Inferior parietal cortex (tissue), 1 donor: ENCODE results near the gene SLC6A5.

Experiments
- DNase-seq: peaks from one replicate; pipeline ENCODE4 v3.0.0-alpha.2; 2016; ENCODE audit errors: extremely low spot score

The SLC6A5 gene

DNA sequence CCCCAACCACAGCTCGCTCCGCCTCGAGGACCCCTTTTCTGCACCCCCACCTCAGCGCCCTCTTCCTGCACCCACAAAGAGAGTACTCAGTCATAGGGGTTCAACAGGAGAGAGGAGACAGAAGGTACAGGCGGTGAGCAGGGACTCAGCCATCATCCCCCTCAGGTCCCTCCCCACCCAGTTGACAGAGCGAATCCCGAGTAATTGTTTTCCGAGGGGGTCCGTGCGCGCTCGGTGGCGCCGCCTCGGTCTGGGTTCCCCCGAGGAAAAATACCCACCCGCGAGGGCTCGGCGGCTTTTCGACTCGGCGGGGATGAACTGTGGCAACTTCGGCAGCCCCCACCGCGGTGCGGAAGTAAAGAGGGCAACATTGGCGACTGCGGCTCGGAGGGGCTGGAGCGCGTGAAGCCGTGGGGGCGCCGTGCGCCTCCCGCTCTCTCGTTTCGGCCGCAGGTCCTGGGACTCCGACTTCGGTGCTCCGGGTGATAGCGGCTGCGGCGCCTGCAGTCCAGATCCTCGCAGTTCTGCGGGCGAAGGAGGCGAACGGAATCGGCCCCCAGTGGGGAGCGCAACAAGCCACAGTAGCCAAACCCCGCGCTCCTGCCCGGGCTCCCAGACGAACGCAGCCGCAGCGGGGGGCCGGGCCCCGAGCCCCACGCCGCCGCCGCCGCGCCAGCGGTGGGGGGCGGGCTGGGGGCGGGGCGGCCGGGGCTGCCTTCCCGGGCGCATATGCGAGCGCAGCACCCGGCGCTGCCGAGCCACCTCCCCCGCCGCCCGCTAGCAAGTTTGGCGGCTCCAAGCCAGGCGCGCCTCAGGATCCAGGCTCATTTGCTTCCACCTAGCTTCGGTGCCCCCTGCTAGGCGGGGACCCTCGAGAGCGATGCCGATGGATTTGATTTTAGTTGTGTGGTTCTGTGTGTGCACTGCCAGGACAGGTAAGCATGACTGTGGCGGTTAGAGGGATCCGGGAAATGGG is 69.7 kb downstream of the SLC6A5 start, which contains the start of gene NELL1:
Gene NELL1 (plus strand): TSS at position 743 of the 976 bp plus-strand sequence.
- DNase-seq = no peak

DNA sequence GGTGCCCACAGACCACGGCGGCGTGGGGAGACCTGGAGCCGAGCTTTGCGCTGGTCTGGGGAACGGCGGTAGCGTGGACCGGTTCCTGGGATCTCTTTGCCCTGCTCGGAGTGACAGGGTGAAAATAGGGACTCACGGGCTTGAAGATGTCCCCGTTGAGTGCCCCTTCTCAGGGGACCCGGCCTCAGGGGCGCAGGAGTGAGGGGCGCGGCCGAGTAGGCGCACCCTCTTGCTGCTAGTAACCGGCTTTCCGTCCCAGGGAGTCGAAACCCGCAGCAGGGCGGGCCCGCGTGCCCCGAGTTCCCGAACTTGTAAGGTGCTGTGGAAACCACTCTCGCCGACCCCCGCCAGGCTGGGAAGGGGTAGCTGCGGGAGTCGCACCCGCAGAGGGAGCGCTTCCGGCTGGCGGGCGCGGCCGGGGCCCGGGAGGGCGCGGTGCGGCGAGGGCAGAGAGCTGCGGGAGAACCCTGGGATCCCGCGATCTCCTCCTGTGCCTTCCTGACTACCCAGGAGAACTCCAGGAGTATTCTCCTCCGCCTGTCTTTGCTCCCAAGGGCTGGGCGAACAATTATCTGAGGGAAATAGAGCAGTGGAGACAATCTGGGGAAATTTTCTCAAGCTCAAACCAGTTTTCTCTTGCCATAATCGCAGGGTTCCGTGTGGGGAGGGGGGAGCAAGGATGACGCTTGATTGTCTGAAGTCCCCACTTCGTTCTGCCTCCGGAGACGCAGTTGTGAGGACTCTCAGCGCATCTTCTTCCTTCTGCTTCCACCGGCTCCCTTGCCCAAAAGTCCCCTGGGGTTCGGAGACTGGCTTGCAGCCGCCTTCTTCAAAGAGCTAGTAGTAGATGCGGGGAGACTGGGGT is 70.6 kb downstream of the SLC6A5 start:
- DNase-seq = no peak

DNA sequence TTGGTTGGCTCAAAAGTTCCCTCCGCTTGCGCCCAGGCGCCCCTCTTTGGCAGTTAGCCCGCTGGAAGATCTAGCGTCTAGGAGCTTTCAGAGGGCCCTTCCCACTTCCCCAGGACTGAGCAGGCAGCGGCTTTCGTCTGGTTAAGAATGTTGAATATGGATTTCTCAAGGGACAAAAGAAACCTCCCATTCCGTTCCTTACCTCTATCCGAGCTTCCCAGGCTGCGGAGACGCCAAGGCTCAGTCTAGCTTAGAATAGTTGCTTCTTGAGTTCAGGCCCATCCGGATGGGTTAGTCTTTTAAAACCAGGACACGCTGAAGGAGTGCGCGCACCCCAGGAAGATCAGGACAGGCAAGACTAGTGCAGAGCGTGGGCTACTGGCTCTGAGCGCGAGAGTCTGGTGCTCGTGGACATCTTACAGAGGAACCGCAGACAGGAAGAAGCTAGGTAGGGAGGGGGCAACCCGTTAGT is 71.6 kb downstream of the SLC6A5 start:
- DNase-seq = no peak

DNA sequence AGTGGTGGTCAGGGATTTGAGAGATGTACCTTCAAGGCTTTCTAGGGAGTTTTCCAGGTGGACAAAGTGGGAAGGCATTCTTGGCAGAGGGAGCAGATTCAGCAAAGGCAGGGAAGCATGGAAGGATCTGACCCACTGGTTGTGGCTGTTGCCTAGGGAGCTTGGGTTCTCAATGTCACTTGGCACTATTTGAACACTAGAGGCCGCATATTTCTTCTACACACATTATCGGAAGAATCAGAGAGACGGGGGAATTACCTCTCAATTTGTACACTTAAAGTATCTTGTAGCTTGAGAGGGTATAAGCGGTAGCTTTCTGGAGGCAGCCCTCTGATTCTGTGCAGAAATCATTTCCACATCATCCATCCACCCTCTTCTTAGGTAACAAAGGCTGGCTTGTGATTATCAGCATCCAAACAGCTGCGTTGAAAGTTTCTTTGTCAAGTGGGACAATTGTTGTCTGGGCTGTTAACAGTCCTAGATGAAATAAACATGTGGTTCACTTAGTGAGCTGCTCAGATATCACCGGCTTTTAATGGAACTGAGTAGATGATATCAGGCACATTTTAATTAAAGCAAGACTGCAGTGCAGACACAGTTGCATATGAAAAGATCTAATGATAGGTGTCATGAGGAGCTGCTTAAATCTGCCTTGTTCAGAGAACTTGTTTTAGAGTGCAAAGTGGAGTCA is 72.6 kb downstream of the SLC6A5 start:
- peak; percentile 60 for DNase-seq

DNA sequence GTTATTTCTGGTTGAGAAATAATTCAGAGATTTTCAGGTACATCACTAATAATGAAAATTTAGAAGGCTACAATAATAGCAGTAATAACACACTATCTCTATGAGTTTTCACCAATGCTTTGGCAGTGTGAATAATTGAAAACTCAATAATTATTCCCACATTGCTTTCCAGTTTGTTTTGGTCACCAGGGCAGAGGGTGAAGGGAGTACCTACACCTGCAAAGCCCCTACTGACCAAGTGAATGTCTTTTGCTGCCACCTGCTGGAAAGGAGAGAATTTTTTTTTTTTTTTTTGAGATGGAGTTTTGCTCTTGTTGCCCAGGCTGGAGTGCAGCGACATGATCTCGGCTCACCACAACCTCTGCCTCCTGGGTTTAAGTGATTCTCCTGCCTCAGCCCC is 73.2 kb downstream of the SLC6A5 start:
- no peak for DNase-seq

- DNase-seq = no peak
Measured at GRCh38 chr11:20676658-20677057, 77.2 kb downstream of the SLC6A5 start.

GRCh38 chr11:20688761-20689160 is 89.4 kb downstream of the SLC6A5 start:
- no peak for DNase-seq

DNA sequence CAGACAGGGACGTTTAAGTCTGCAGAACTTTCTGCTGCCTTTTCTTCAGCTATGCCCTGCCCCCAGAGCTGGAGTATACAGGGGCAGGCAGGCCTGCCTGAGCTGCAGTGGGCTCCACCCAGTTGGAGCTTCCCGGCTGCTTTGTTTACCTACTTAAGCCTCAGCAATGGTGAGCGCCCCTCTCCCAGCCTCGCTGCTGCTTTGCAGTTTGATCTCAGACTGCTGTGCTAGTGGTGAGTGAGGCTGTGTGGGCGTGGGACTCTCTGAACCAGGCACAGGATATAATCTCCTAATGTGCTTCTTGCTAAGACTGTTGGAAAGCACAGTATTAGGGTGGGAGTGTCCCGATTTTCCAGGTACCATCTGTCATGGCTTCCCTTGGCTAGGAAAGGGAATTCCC is 108.5 kb downstream of the SLC6A5 start:
- no peak for DNase-seq
